ENCODE data around the gene DPCD. TPM values are rescaled to one million over a fixed set of nuclear protein-coding genes. Genes with fewer than 3 reads are reported as not detected.

The DPCD gene
- total RNA-seq, 1 donor from 2014 or later: 38.2 TPM

DNA sequence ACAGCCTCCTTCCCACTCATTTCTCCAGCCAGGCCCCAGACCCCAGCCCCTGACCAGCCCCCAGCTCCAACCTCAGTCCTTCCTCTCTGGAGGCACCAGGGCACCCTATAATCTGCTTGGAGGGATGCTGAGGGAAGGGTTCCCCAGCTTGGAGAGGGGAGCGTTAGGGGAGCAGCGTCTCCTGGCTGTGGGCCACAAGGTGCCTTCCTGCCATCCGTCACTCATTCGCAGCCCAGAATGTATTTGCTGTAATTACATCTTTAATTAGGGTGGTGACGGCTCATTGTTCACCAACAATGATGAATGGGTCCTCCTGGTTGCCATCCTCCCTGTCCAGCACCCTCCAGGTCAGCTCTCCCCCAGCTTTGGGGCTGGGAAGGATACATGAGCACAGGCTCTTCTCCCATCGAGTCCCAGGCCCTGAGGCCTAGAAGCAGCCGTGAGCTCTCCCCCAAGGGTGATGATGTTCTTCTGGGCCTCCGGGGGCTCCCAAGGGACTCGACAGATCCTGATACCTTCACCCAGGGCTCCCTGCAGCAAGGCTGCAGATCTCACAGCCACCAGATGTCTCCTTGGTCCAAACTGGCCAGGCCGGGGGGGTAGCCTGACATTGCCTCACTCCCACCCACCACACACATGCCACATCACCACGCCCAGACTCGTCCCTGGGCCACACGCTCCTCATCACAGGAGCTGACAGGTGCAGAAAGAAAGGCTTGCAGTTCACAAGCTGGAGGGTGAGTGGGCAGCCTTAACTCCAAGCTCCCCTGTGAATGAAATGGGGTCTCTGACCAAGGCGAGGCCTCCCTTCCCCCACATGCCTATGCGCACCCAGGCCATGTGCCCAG lies 26.8 kb upstream of the DPCD start:
- no peaks in the 10 kb centered on the region for H3K36me3 ChIP-seq (ENCODE audit: control insufficient read depth, insufficient read depth, low read length)
- H3K27me3 ChIP-seq (ENCODE audit: control insufficient read depth, insufficient read depth, low read length): peaks cover 12% of the 10 kb centered on the region
- TF ChIP-seq, protein P1, sequence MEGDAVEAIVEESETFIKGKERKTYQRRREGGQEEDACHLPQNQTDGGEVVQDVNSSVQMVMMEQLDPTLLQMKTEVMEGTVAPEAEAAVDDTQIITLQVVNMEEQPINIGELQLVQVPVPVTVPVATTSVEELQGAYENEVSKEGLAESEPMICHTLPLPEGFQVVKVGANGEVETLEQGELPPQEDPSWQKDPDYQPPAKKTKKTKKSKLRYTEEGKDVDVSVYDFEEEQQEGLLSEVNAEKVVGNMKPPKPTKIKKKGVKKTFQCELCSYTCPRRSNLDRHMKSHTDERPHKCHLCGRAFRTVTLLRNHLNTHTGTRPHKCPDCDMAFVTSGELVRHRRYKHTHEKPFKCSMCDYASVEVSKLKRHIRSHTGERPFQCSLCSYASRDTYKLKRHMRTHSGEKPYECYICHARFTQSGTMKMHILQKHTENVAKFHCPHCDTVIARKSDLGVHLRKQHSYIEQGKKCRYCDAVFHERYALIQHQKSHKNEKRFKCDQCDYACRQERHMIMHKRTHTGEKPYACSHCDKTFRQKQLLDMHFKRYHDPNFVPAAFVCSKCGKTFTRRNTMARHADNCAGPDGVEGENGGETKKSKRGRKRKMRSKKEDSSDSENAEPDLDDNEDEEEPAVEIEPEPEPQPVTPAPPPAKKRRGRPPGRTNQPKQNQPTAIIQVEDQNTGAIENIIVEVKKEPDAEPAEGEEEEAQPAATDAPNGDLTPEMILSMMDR (IDR thresholded peaks at IDR 0.05; ENCODE audit: insufficient read depth, low read length, severe bottlenecking): no peak
- DNase-seq (ENCODE audit: low read depth) (no peak), FAIRE-seq (no peak)
- H3K4me3 ChIP-seq (ENCODE audit: low read depth, low read length): no peak overlapping the region

DNA sequence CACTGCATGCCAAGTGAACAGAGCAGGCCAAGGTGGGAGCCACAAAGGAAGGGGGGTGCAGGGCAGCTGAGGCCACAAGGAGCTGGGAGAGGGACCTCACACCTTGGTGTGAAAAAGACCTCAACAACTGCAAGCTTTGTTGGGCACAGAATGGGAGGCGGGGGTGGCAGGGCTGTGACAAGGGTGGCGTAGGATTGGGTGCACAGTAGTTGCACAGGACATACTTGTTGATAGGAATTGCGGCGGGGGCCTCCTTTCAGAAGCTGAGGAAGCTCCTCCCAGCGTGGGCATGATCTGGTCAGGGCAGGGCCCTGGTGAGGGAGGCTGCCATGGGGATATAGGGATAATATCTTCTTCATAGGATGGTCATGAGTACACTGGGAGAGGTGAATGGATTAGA lies 25.9 kb upstream of the DPCD start:
- no peaks in the 10 kb centered on the region for H3K36me3 ChIP-seq (ENCODE audit: control insufficient read depth, insufficient read depth, low read length)
- no peak overlapping the region for H3K4me3 ChIP-seq (ENCODE audit: low read depth, low read length)
- FAIRE-seq: no peak
- peaks cover 18% of the 10 kb centered on the region for H3K27me3 ChIP-seq (ENCODE audit: control insufficient read depth, insufficient read depth, low read length)
- no peak for DNase-seq (ENCODE audit: low read depth)
- TF ChIP-seq, protein P1 (IDR thresholded peaks at IDR 0.05; ENCODE audit: insufficient read depth, low read length, severe bottlenecking): no peak

DNA sequence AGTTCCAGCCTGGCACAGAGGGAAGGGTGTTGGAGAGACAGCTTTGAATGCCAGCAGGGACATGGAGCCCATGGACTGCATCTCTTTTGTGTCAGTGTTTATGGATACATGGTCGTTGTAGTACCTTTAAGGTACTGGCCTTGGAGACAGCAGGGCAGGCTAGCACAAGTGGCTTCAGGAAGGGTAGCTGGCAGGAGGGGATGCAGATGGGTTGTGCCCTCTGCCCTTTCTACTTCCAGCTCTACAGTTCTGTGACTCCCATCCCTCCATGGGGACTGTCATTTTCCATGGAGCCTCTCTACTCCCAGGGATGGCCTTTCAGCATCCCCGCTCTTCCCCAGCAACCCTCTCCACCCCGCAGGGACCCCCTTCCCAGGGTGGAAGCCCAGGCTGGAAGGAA lies 25.1 kb upstream of the DPCD start:
- no peak overlapping the region for H3K4me3 ChIP-seq (ENCODE audit: low read depth, low read length)
- TF ChIP-seq, protein P1 (IDR thresholded peaks at IDR 0.05; ENCODE audit: insufficient read depth, low read length, severe bottlenecking): no peak
- FAIRE-seq (no peak), DNase-seq (ENCODE audit: low read depth) (no peak)
- H3K27me3 ChIP-seq (ENCODE audit: control insufficient read depth, insufficient read depth, low read length): peaks cover 21% of the 10 kb centered on the region
- H3K36me3 ChIP-seq (ENCODE audit: control insufficient read depth, insufficient read depth, low read length): no peaks in the 10 kb centered on the region

DNA sequence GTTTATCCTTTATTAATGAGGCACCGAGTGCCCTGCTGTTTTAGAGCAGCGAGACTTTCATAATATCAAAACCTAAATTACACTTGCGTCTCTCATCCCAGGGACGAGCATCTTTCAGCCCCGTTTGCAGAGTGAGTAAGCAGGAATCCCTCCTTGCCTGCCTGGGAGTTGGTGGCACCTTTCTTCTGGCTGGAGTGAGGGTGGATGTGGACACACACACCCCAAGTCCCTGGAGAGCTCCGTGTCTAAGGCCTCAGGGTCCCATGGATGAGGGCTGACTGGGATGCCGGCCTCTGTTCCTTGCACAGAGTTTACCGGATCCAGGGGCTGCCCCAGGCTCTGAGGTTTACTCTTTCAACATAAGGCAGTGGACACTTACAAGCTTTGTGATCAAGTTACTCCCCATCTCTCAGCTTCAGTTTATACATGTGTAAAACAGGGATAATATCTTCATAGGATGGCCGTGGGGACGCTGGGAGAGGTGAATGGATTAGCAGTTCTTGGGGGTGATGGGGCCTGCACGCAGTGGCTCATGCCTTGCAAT lies 24.6 kb upstream of the DPCD start:
- FAIRE-seq (no peak), DNase-seq (ENCODE audit: low read depth) (no peak)
- TF ChIP-seq, protein P1 (IDR thresholded peaks at IDR 0.05; ENCODE audit: insufficient read depth, low read length, severe bottlenecking): no peak
- H3K27me3 ChIP-seq (ENCODE audit: control insufficient read depth, insufficient read depth, low read length): peaks cover 21% of the 10 kb centered on the region
- no peak overlapping the region for H3K4me3 ChIP-seq (ENCODE audit: low read depth, low read length)
- H3K36me3 ChIP-seq (ENCODE audit: control insufficient read depth, insufficient read depth, low read length): no peaks in the 10 kb centered on the region

DNA sequence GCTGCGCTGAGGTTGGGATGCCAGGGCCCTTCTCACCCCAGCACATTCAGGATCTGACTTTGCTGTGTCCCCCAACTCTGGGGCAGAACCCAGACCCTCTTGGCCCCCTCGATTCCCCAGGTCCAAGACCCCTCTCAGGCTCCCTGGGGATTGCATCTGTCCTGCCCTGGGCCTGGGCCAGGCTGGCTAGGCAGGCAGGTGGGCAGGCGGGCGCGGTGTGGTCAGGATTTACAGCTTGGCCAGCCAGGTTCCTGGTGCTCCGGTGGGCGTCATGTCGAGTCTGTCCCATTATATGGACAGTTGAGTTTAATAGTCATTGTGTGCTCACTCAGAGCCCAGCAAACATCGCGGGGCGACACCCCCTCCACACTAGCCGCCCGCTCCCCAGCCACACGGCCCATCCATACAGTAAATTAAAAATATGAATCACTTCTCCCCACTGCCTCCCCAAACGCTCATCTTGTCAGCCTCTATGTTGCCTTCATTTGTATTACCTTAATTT lies 23.6 kb upstream of the DPCD start:
- H3K4me3 ChIP-seq (ENCODE audit: low read depth, low read length): no peak overlapping the region
- DNase-seq (ENCODE audit: low read depth): no peak
- peaks cover 23% of the 10 kb centered on the region for H3K27me3 ChIP-seq (ENCODE audit: control insufficient read depth, insufficient read depth, low read length)
- TF ChIP-seq, protein P1 (IDR thresholded peaks at IDR 0.05; ENCODE audit: insufficient read depth, low read length, severe bottlenecking): no peak
- no peak for FAIRE-seq
- H3K36me3 ChIP-seq (ENCODE audit: control insufficient read depth, insufficient read depth, low read length): no peaks in the 10 kb centered on the region
